ENCODE results near the gene ESRRA. TPM values are rescaled to one million over a fixed set of nuclear protein-coding genes. Genes with fewer than 3 reads are reported as not detected.

ESRRA gene
- total and polyA plus RNA-seq, 9 of the 15 experiments (the other 6 are each of a cell fraction or from before 2014, with no cell fraction given): 0.27 to 89.7 (median 23.7) TPM

DNA sequence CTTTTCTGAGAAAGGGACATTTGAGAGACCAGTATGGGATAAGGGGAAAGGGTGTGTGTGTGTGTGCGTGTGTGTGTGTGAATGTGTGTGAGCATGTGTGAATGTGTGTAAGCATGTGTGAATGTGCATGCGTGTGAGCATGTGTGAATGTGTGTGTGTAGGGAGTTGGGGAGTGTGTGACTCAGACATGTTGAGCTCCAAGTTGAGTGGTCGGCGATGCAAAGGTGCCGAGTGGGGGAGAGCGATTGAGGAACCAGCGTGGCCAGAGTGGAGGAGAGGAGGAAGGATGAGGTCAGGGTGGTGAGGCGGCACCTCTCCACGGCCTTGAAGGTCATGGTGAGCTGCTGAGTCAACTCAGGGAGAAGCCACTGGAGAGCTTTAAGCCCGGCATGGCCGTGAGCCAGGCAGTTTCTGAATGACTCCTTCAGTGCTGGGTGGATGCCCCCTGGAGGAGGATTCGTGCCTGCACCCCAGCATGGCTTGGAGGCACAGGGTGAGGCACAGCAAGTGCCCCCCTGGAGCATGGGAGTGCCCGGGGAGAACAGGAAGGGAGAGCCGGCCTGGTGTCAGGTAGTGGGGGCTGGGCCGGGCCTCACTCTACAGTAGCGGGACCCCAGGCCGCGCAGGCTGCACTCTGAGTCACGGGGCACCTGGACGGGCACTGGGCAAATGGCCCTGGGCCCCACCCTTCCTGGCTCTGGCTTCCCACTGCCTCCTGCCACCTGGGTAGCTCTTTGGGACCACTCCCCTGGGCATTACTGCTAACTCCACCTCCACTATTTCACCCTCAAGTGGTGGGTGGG is 26.4 kb downstream of the ESRRA start (continued):
- TF ChIP-seq MCM3 (IDR thresholded peaks at IDR 0.05): peak; percentile 82; the same call in 1 of the 2 replicates
- TF ChIP-seq ZNF778 (CRISPR knock-in tag; IDR thresholded peaks at IDR 0.05): no peak
- TF ChIP-seq SP1 (CRISPR knock-in tag; IDR thresholded peaks at IDR 0.05): no peak; the same call in 1 of the 2 replicates
- TF ChIP-seq PCBP2 (IDR thresholded peaks at IDR 0.05; ENCODE audit: low read depth, low read length, poor library complexity, severe bottlenecking): no peak
- TF ChIP-seq, protein P1, sequence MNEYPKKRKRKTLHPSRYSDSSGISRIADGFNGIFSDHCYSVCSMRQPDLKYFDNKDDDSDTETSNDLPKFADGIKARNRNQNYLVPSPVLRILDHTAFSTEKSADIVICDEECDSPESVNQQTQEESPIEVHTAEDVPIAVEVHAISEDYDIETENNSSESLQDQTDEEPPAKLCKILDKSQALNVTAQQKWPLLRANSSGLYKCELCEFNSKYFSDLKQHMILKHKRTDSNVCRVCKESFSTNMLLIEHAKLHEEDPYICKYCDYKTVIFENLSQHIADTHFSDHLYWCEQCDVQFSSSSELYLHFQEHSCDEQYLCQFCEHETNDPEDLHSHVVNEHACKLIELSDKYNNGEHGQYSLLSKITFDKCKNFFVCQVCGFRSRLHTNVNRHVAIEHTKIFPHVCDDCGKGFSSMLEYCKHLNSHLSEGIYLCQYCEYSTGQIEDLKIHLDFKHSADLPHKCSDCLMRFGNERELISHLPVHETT (CRISPR knock-in tag; conservative IDR thresholded peaks at IDR 0.05 in 1 of 2, IDR thresholded peaks at IDR 0.05 in 1 of 2): peak in 1 of 2 experiments; percentile 72; a peak in 2 of 4 replicates
- no peak for TF ChIP-seq ZFP1 (CRISPR knock-in tag; IDR thresholded peaks at IDR 0.05)
- peak; percentile 90 for TF ChIP-seq THRAP3 (IDR thresholded peaks at IDR 0.05; ENCODE audit: borderline replicate concordance)
- no peak for TF ChIP-seq ZBTB49 (CRISPR knock-in tag; IDR thresholded peaks at IDR 0.05; ENCODE audit: borderline replicate concordance)
- TF ChIP-seq COPS2 (conservative IDR thresholded peaks at IDR 0.05): no peak
- no peak for TF ChIP-seq KDM5B (IDR thresholded peaks at IDR 0.05; ENCODE audit: insufficient replicate concordance, low read depth, low read length)
- TF ChIP-seq, protein P2, sequence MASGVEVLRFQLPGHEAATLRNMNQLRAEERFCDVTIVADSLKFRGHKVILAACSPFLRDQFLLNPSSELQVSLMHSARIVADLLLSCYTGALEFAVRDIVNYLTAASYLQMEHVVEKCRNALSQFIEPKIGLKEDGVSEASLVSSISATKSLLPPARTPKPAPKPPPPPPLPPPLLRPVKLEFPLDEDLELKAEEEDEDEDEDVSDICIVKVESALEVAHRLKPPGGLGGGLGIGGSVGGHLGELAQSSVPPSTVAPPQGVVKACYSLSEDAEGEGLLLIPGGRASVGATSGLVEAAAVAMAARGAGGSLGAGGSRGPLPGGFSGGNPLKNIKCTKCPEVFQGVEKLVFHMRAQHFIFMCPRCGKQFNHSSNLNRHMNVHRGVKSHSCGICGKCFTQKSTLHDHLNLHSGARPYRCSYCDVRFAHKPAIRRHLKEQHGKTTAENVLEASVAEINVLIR (CRISPR knock-in tag; IDR thresholded peaks at IDR 0.05): no peak
- no peak for TF ChIP-seq ZNF707 (CRISPR knock-in tag; conservative IDR thresholded peaks at IDR 0.05)
- peak; percentile 74 for TF ChIP-seq ZFX (CRISPR knock-in tag; IDR thresholded peaks at IDR 0.05)
- TF ChIP-seq, protein P3, sequence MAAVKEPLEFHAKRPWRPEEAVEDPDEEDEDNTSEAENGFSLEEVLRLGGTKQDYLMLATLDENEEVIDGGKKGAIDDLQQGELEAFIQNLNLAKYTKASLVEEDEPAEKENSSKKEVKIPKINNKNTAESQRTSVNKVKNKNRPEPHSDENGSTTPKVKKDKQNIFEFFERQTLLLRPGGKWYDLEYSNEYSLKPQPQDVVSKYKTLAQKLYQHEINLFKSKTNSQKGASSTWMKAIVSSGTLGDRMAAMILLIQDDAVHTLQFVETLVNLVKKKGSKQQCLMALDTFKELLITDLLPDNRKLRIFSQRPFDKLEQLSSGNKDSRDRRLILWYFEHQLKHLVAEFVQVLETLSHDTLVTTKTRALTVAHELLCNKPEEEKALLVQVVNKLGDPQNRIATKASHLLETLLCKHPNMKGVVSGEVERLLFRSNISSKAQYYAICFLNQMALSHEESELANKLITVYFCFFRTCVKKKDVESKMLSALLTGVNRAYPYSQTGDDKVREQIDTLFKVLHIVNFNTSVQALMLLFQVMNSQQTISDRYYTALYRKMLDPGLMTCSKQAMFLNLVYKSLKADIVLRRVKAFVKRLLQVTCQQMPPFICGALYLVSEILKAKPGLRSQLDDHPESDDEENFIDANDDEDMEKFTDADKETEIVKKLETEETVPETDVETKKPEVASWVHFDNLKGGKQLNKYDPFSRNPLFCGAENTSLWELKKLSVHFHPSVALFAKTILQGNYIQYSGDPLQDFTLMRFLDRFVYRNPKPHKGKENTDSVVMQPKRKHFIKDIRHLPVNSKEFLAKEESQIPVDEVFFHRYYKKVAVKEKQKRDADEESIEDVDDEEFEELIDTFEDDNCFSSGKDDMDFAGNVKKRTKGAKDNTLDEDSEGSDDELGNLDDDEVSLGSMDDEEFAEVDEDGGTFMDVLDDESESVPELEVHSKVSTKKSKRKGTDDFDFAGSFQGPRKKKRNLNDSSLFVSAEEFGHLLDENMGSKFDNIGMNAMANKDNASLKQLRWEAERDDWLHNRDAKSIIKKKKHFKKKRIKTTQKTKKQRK (IDR thresholded peaks at IDR 0.05; ENCODE audit: borderline replicate concordance, low read depth, low read length): no peak
- TF ChIP-seq DPF2 (IDR thresholded peaks at IDR 0.05): peak; percentile 96
- no peak for TF ChIP-seq KAT2B (IDR thresholded peaks at IDR 0.05; ENCODE audit: low read depth, low read length)
- TF ChIP-seq ZNF165 (CRISPR knock-in tag; IDR thresholded peaks at IDR 0.05; ENCODE audit: borderline replicate concordance): no peak
- no peak for TF ChIP-seq ILF3 (IDR thresholded peaks at IDR 0.05; ENCODE audit: borderline replicate concordance)
